Natural killer cell (primary cell): ENCODE results near the gene CTIF. TPM values are rescaled to one million over a fixed set of nuclear protein-coding genes. Genes with fewer than 3 reads are reported as not detected.

Experiments used
- ATAC-seq, 3 donors: fragments of 150-1000 bp in 2 of 3; fragments of 200-7000 bp in 1 of 3; cut with Tn5 transposase; 1 replicate in 1 of 3; 2 replicates in 2 of 3; pipeline ENCODE4 v1.10.0; 2021; ENCODE audit warnings: mild to moderate bottlenecking in 2 of 3, moderate library complexity in 2 of 3
- DNase-seq, 2 donors: peaks; one replicate each; pipeline versions ENCODE4 v3.0.0 to v3.0.0-alpha.2; 2013 to 2021; ENCODE audit warnings: mixed read lengths in 1 of 2
- H3K27ac ChIP-seq: one replicate; pipeline ENCODE4 v1.5.1; 2013; ENCODE audit warnings: mild to moderate bottlenecking, low read length
- H3K27me3 ChIP-seq: one replicate; pipeline ENCODE4 v1.6.1; 2013; ENCODE audit warnings: low read length; ENCODE audit not compliant: control insufficient read depth, insufficient read depth
- H3K36me3 ChIP-seq: one replicate; pipeline ENCODE4 v1.6.1; 2013; ENCODE audit warnings: low read length; ENCODE audit not compliant: control insufficient read depth, insufficient read depth
- H3K4me1 ChIP-seq: one replicate; pipeline ENCODE4 v1.6.1; 2013; ENCODE audit warnings: low read length; ENCODE audit not compliant: control insufficient read depth, insufficient read depth
- H3K4me3 ChIP-seq: one replicate; pipeline ENCODE4 v1.5.1; 2013; ENCODE audit warnings: low read length
- H3K9me3 ChIP-seq: one replicate; pipeline ENCODE4 v1.6.1; 2013; ENCODE audit warnings: low read length; ENCODE audit not compliant: control insufficient read depth, insufficient read depth
- H3K27ac Mint-ChIP-seq, 2 donors: one replicate each; pipeline ENCODE4 v1.8.0; 2022; ENCODE audit warnings: mild to moderate bottlenecking in 2 of 2, mixed read lengths in 2 of 2, moderate library complexity in 1 of 2
- H3K27me3 Mint-ChIP-seq, 2 donors: one replicate each; pipeline ENCODE4 v1.8.0; 2022; ENCODE audit warnings: low read depth in 2 of 2, mixed read lengths in 2 of 2
- H3K36me3 Mint-ChIP-seq: one replicate; pipeline ENCODE4 v1.8.0; 2022; ENCODE audit warnings: mixed read lengths
- H3K4me1 Mint-ChIP-seq, 2 donors: one replicate each; pipeline ENCODE4 v1.8.0; 2022; ENCODE audit warnings: mixed read lengths in 2 of 2
- H3K4me3 Mint-ChIP-seq: one replicate; pipeline ENCODE4 v1.8.0; 2022; ENCODE audit warnings: mild to moderate bottlenecking, moderate library complexity, mixed read lengths
- H3K9me3 Mint-ChIP-seq, 2 donors: one replicate each; pipeline ENCODE4 v1.8.0; 2022; ENCODE audit warnings: mixed read lengths in 2 of 2
- WGBS: methylation state at CpG from one replicate; pipeline ENCODE4 v1.1.7; 2013; ENCODE audit warnings: missing lambda C conversion rate; ENCODE audit not compliant: insufficient coverage; 5-methylcytosine and 5-hydroxymethylcytosine counted together
- intact Hi-C: fragments of 100-400 bp; cut with micrococcal nuclease; formaldehyde crosslinking; loops from one replicate; pipeline ENCODE4 v1.14.2; 2022
- total RNA-seq, 4 donors: library from RNA; stranded (reverse); fragments of 120-200 nt in 1 of 4; gene quantifications; one replicate each; pipeline versions ENCODE4 v1.2.3 to v1.2.4, GENCODE V29; 2013 to 2022
- TF ChIP-seq, protein P1 (sequence below): fragments of 200-600 bp; IDR thresholded peaks from one replicate; pipeline ENCODE4 v1.8.0; 2022; ENCODE audit warnings: antibody characterized with exemption

CTIF gene
- total RNA-seq, 3 donors from 2014 or later (not counting 1 experiment from before 2014, with no cell fraction given): 6.9 to 10.2 (median 8.2) TPM

DNA sequence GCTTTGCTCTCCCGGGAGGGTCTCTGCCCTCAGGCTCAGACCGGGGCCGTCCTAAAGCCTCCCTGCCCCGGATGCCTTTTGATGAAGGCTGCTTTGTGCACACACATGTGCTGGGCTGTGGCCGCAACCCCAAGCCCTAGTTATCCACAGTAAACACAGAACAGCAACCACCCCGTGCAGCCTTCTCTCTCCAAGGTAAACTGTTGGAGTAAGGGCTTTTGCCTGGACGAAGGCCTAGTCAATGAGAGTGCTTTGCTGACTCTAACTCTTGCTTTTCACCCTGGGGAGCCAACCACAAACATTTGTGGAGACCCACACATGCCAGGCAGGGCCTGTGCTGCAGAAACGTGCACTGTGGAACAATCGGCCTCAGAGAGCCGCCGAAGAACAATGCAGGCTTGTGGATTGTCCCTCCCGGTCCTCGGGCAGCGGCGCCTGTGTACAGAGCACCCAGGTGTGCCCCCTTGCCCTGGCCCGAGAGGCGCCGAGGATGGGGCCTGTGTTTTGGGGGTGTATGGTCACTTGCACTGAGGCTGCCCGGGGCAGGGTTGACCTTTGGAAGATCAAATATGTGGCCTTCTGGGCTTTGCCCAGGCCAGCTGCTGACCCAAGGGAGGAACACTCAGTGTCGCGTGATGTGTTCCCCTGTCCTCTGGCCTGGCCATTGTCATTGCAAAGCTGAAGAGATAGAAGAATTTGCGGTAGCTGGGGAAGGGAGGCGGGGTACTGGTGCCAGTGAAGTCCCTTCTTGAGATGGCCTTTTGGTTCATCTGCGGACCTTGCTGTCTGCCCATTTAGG, 37.0 kb downstream of the CTIF start:
- no peak for DNase-seq
- ATAC-seq: no peak
- H3K4me1 ChIP-seq: no peaks in the 10 kb centered on the region
- H3K4me3 ChIP-seq: no peak overlapping the region
- no peaks in the 10 kb centered on the region for H3K9me3 Mint-ChIP-seq
- intact Hi-C loops: no loop called here
- 96% methylated on average over 24 of the region's 24 CpGs for WGBS
- no peak overlapping the region for H3K27ac Mint-ChIP-seq
- H3K27ac ChIP-seq: no peak overlapping the region
- no peaks in the 10 kb centered on the region for H3K36me3 ChIP-seq
- H3K27me3 Mint-ChIP-seq: no peaks in the 10 kb centered on the region
- no peaks in the 10 kb centered on the region for H3K4me1 Mint-ChIP-seq
- H3K27me3 ChIP-seq: no peaks in the 10 kb centered on the region
- H3K9me3 ChIP-seq: no peaks in the 10 kb centered on the region
- TF ChIP-seq, protein P1, sequence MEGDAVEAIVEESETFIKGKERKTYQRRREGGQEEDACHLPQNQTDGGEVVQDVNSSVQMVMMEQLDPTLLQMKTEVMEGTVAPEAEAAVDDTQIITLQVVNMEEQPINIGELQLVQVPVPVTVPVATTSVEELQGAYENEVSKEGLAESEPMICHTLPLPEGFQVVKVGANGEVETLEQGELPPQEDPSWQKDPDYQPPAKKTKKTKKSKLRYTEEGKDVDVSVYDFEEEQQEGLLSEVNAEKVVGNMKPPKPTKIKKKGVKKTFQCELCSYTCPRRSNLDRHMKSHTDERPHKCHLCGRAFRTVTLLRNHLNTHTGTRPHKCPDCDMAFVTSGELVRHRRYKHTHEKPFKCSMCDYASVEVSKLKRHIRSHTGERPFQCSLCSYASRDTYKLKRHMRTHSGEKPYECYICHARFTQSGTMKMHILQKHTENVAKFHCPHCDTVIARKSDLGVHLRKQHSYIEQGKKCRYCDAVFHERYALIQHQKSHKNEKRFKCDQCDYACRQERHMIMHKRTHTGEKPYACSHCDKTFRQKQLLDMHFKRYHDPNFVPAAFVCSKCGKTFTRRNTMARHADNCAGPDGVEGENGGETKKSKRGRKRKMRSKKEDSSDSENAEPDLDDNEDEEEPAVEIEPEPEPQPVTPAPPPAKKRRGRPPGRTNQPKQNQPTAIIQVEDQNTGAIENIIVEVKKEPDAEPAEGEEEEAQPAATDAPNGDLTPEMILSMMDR: no peak
- no peaks in the 10 kb centered on the region for H3K36me3 Mint-ChIP-seq
- no peak overlapping the region for H3K4me3 Mint-ChIP-seq

DNA sequence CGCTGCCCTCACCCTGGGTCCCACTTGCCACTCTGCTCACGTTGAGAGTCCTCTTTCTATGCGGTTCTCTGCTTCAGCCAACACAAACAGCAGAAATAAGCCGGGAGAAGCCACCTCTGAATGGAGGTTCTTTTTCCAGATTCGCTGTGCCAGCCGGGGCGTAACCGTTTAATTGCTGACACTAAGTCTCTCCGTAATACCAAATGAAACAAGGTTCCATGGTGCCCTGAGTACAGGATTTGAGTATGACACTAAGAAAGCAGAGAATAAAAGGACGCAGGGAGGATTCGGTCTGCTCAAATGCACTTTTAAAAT, 37.6 kb downstream of the CTIF start:
- DNase-seq (no peak), ATAC-seq (no peak)
- no peaks in the 10 kb centered on the region for H3K9me3 ChIP-seq
- H3K9me3 Mint-ChIP-seq: no peaks in the 10 kb centered on the region
- H3K27me3 Mint-ChIP-seq: no peaks in the 10 kb centered on the region
- H3K27me3 ChIP-seq: no peaks in the 10 kb centered on the region
- no peak overlapping the region for H3K4me3 Mint-ChIP-seq
- intact Hi-C loops: no loop called here
- no peak overlapping the region for H3K27ac ChIP-seq
- no peaks in the 10 kb centered on the region for H3K36me3 Mint-ChIP-seq
- 93% methylated on average over 9 of the region's 11 CpGs for WGBS
- no peaks in the 10 kb centered on the region for H3K4me1 ChIP-seq
- H3K4me3 ChIP-seq: no peak overlapping the region
- H3K4me1 Mint-ChIP-seq: no peaks in the 10 kb centered on the region
- TF ChIP-seq, protein P1: no peak
- H3K27ac Mint-ChIP-seq: no peak overlapping the region
- no peaks in the 10 kb centered on the region for H3K36me3 ChIP-seq

DNA sequence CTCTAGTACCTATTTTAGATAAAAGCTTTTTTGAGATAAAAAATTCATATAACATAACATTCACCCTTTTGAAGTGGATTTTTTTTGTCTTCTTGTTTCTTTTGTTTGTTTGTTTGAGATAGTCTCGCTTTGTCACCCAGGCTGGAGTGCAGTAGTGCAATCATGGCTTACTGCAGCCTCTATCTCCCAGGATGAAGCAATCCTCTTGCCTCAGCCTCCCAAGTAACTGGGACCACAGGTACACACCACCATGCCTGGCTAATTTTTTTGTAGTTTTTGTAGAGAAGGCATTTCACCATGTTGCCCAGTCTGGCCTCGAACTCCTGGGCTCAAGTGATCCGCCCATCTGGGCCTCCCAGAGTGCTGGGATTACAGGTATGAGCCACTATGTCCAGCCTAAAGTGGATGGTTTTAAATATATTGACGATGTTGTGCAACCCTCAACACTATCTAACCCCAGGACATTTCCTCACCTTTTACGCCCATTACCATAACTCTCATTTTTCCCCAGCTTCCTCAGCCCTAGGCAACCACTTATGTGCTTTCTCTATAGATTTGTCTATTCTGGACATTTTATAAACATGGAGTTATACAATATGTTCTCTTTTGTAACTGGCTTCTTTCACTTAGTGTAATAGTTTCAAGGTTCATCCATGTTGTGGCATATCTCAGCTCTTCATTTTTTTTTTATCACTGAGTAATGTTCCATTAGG, 38.8 kb downstream of the CTIF start:
- no peaks in the 10 kb centered on the region for H3K9me3 Mint-ChIP-seq
- H3K36me3 ChIP-seq: no peaks in the 10 kb centered on the region
- H3K4me3 ChIP-seq: no peak overlapping the region
- no peak overlapping the region for H3K27ac ChIP-seq
- no peaks in the 10 kb centered on the region for H3K36me3 Mint-ChIP-seq
- no peak for DNase-seq
- no peaks in the 10 kb centered on the region for H3K27me3 Mint-ChIP-seq
- no peaks in the 10 kb centered on the region for H3K4me1 ChIP-seq
- ATAC-seq: no peak
- no peaks in the 10 kb centered on the region for H3K4me1 Mint-ChIP-seq
- WGBS: 89% methylated on average over 3 of the region's 5 CpGs
- TF ChIP-seq, protein P1: no peak
- no peak overlapping the region for H3K27ac Mint-ChIP-seq
- no peaks in the 10 kb centered on the region for H3K27me3 ChIP-seq
- no peaks in the 10 kb centered on the region for H3K9me3 ChIP-seq
- intact Hi-C loops: no loop called here
- no peak overlapping the region for H3K4me3 Mint-ChIP-seq
